DOHH2 (cell line): ENCODE measurements around the gene CYTH1.

Experiments used
- EZH2phosphoT487 ChIP-seq: fragments of 200-600 bp; sonication (generic); IDR thresholded peaks from 2 replicates; pipeline ENCODE4 v1.6.1; 2017; ENCODE audit warnings: borderline replicate concordance, mild to moderate bottlenecking, antibody characterized with exemption, low read length, moderate library complexity, mixed read lengths
- TF ChIP-seq, protein P1 (sequence below): fragments of 200-600 bp; sonication (generic); IDR thresholded peaks from one replicate; pipeline ENCODE4 v1.5.1; 2014; ENCODE audit warnings: antibody characterized with exemption, mild to moderate bottlenecking, low read depth, low read length; ENCODE audit not compliant: poor library complexity, severe bottlenecking

- TF ChIP-seq, protein P1, sequence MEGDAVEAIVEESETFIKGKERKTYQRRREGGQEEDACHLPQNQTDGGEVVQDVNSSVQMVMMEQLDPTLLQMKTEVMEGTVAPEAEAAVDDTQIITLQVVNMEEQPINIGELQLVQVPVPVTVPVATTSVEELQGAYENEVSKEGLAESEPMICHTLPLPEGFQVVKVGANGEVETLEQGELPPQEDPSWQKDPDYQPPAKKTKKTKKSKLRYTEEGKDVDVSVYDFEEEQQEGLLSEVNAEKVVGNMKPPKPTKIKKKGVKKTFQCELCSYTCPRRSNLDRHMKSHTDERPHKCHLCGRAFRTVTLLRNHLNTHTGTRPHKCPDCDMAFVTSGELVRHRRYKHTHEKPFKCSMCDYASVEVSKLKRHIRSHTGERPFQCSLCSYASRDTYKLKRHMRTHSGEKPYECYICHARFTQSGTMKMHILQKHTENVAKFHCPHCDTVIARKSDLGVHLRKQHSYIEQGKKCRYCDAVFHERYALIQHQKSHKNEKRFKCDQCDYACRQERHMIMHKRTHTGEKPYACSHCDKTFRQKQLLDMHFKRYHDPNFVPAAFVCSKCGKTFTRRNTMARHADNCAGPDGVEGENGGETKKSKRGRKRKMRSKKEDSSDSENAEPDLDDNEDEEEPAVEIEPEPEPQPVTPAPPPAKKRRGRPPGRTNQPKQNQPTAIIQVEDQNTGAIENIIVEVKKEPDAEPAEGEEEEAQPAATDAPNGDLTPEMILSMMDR = no peak
- TF ChIP-seq EZH2phosphoT487 = no peak
These were observed 72.9 kb downstream of the CYTH1 start for GRCh38 chr17:78709119-78709681.
